ENCODE results near the gene SERHL2.
"Not testable (repeated sequence)": the region's sequence is repeated elsewhere in the genome, so short reads cannot be mapped to it uniquely, and the experiment has no call there.

Gene SERHL2

DNA sequence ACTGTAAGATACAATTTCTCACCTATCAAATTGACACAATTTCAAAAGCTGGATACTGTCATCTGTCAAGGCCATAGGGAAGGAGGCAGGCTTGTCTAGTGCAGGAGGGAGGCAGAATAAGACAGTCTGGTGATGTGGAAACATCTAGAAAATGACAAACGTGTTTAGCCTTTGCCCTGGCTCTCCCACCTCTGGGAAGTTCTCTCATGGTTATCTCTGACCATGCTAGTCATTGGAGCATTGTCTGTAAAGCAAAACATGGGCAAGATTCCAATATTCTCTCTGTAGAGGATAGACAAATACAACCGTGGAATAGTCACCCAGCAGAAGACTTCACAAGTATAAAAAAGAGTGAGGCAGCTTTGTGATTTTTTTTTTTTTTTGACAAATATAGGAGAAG, 9.1 kb upstream of the SERHL2 start:
- Histone ChIP-seq H3K36me3 (no peaks in the 10 kb centered on the region), H3K9me3 (ENCODE audit: severe bottlenecking) (no peaks in the 10 kb centered on the region), H3K27ac (no peak overlapping the region), H3K4me3 (ENCODE audit: low read depth, low read length) (no peak overlapping the region), H3K27me3 (ENCODE audit: insufficient read depth, low read depth, severe bottlenecking) (no peaks in the 10 kb centered on the region)
- no peak for DNase-seq
- TF ChIP-seq, protein P1, sequence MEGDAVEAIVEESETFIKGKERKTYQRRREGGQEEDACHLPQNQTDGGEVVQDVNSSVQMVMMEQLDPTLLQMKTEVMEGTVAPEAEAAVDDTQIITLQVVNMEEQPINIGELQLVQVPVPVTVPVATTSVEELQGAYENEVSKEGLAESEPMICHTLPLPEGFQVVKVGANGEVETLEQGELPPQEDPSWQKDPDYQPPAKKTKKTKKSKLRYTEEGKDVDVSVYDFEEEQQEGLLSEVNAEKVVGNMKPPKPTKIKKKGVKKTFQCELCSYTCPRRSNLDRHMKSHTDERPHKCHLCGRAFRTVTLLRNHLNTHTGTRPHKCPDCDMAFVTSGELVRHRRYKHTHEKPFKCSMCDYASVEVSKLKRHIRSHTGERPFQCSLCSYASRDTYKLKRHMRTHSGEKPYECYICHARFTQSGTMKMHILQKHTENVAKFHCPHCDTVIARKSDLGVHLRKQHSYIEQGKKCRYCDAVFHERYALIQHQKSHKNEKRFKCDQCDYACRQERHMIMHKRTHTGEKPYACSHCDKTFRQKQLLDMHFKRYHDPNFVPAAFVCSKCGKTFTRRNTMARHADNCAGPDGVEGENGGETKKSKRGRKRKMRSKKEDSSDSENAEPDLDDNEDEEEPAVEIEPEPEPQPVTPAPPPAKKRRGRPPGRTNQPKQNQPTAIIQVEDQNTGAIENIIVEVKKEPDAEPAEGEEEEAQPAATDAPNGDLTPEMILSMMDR (IDR thresholded peaks at IDR 0.05; ENCODE audit: low read depth, low read length) = no peak

DNA sequence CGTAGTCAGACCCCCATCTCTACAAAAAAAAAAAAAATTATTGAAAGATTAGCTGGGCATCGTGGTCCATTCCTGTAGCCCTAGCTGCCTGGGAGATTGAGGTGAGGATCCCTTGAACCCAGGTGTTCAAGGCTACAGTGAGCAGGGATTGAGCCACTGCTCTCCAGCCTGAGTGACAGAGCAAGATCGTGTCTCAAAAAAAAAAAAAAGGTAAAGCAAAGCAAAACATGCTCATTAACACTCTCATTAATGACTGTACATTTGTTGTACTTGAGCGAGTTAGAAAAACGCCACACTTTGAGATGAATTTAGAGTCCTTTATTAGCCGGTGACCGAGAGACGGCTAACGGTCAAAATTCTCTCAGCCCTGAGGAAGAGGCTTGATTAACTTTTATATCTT, 6.2 kb upstream of the SERHL2 start:
- Histone ChIP-seq H3K36me3 (no peaks in the 10 kb centered on the region), H3K4me3 (ENCODE audit: low read depth, low read length) (no peak overlapping the region), H3K27me3 (ENCODE audit: insufficient read depth, low read depth, severe bottlenecking) (no peaks in the 10 kb centered on the region), H3K27ac (no peak overlapping the region), H3K9me3 (ENCODE audit: severe bottlenecking) (no peaks in the 10 kb centered on the region)
- no peak for DNase-seq
- TF ChIP-seq, protein P1 (IDR thresholded peaks at IDR 0.05; ENCODE audit: low read depth, low read length) = no peak

DNA sequence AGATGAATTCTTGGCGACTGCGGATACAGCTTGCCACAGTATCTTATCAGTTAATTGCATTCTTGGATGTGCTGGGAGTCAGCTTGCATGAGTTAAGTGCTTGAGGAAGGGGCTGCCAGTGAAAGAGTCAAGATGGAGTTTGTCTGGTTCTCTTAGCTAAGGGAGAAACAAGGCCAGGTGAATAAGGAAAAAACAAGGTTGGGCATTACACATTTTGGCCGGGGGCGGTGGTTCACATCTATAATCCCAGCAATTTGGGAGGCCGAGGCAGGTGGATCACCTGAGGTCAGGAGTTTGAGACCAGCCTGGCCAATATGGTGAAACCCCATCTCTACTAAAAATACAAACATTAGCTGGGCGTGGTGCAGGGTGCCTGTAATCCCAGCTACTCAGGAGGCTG, 5.6 kb upstream of the SERHL2 start:
- H3K36me3 ChIP-seq; H3K9me3 ChIP-seq (ENCODE audit: severe bottlenecking); H3K27ac ChIP-seq; H3K4me3 ChIP-seq (ENCODE audit: low read depth, low read length); DNase-seq; H3K27me3 ChIP-seq (ENCODE audit: insufficient read depth, low read depth, severe bottlenecking): not testable (repeated sequence)

DNA sequence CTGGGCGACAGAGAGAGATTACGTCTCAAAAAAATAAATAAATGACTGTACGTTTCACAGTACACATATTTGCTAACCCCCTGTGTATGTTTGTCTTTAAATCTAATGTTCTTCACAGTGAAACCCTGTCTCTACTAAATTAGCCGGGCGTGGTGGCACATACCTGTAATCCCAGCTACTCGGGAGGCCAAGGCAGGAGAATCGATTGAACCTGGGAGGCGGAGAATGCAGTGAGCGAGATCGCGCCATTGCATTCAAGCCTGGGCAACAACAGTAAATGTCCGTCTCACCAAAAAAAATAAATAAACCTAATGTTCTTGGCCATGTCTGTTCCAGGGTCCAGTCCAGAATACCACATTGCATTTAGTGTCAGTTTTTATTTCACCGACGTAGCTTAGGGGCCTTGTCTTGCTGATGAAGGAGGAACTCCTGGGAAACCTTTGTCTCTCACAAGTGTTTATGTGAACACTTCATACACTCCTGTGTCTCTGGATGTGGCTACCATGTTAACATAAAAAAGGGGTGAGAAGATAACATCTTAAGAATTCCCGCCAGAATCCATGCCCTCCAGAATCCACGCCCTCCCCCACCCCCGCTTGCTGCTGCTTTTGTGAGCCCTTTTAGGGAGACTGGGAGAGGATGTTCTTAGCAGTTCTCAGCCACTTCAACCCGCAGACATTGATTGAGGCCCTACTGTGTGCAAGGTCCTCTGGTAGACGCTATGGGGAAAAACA, 5.0 kb upstream of the SERHL2 start:
- H3K9me3 ChIP-seq (ENCODE audit: severe bottlenecking) = no peaks in the 10 kb centered on the region
- H3K36me3 ChIP-seq = no peaks in the 10 kb centered on the region
- TF ChIP-seq, protein P1 (IDR thresholded peaks at IDR 0.05; ENCODE audit: low read depth, low read length) = no peak
- no peak overlapping the region for H3K4me3 ChIP-seq (ENCODE audit: low read depth, low read length)
- H3K27me3 ChIP-seq (ENCODE audit: insufficient read depth, low read depth, severe bottlenecking) = no peaks in the 10 kb centered on the region
- no peak overlapping the region for H3K27ac ChIP-seq
- DNase-seq = no peak

DNA sequence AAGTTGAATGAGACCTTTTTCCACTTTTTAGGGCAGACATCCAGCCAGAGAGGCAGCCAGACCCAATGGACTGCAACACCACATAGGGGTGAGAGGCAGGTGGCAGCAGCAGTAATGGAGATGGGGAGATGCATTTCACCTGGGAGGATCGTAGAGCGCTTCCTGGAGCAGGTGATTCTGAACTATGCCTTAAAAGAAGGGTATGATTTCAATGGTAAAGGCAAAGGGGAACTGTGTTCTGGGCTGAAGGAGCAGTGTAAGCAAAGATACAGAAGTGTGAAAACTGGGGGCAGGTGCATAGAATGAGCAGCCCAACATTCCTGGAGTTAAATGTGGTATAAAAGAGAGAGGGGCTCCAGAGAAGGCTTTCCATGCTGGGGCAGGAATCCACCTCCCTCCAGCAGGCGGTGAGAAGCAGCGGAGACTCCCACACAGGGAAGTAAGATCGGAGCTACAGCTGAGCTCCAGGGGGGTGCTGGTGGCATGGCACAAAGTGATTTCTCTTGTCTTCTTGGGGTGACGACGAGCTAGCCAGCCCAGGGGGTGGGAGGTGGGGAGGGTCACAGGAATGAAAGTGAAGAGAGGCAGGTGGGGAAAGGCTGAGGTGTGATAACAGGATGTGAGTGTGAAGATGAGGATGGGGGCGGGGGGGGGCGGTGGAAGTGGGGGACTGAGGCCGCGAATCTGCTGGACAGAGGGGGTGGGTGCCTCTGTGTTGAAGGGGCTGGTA, 4.3 kb upstream of the SERHL2 start:
- TF ChIP-seq, protein P1 (IDR thresholded peaks at IDR 0.05; ENCODE audit: low read depth, low read length) = no peak
- no peak overlapping the region for H3K27ac ChIP-seq
- no peaks in the 10 kb centered on the region for H3K9me3 ChIP-seq (ENCODE audit: severe bottlenecking)
- no peak overlapping the region for H3K4me3 ChIP-seq (ENCODE audit: low read depth, low read length)
- H3K27me3 ChIP-seq (ENCODE audit: insufficient read depth, low read depth, severe bottlenecking) = no peaks in the 10 kb centered on the region
- no peaks in the 10 kb centered on the region for H3K36me3 ChIP-seq
- no peak for DNase-seq

DNA sequence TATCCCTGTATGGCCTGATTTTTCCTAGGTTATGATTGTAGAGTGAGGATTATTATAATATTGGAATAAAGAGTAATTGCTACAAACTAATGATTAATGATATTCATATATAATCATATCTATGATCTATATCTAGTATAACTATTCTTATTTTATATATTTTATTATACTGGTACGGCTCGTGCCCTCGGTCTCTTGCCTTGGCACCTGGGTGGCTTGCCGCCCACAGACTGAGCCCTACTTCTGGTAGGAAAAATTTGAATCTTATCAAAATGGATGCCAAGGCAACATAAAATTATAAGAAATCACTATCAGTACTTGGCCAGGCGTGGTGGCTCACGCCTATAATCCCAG, 1.5 kb upstream of the SERHL2 start:
- H3K36me3 ChIP-seq; H3K27me3 ChIP-seq (ENCODE audit: insufficient read depth, low read depth, severe bottlenecking); DNase-seq; H3K27ac ChIP-seq; H3K9me3 ChIP-seq (ENCODE audit: severe bottlenecking); H3K4me3 ChIP-seq (ENCODE audit: low read depth, low read length): not testable (repeated sequence)
